GM12878 (cell line): ENCODE measurements around the gene LGALS1. TPM values are rescaled to one million over a fixed set of nuclear protein-coding genes. Genes with fewer than 3 reads are reported as not detected.

Experiments used
- ATAC-seq: fragments of 200-7000 bp; cut with Tn5 transposase; 3 replicates; pipeline ENCODE4 v1.9.1; 2020; ENCODE audit warnings: mild to moderate bottlenecking, moderate library complexity
- BruUV-seq: library from RNA; stranded (reverse); fragments of 400-500 nt; replicated peaks from 2 replicates; lab custom pipeline; 2021; lab: Mats Ljungman, UMichigan
- CTCF ChIA-PET: fragments of 300-600 bp; sonication (Branson Sonifier 250); formaldehyde crosslinking; extraction: SDS; loops from one replicate; lab custom pipeline; 2021; ENCODE audit warnings: inconsistent platforms; lab: Yijun Ruan, JAX
- POLR2A ChIA-PET: fragments of 350-600 bp; formaldehyde crosslinking; extraction: SDS; loops from one replicate; lab custom pipeline; 2021; ENCODE audit warnings: inconsistent platforms; lab: Charles Lee
- RAD21 ChIA-PET: fragments of 300-600 bp; sonication (Branson Sonifier 250); formaldehyde crosslinking; loops from one replicate; lab custom pipeline; 2023; ENCODE audit warnings: antibody characterized with exemption; ENCODE audit not compliant: unreplicated experiment; lab: Charles Lee
- SMC1A ChIA-PET: fragments of 300-600 bp; sonication (Branson Sonifier 250); formaldehyde crosslinking; loops from one replicate; lab custom pipeline; 2023; ENCODE audit not compliant: unreplicated experiment, uncharacterized antibody; lab: Charles Lee
- DNase-seq: peaks from one replicate; pipeline ENCODE4 v3.0.0-alpha.2; 2011; ENCODE audit warnings: low read depth, low spot score
- FAIRE-seq: peaks from 3 replicates; lab custom pipeline; 2011; peaks lifted over from hg19 to GRCh38; lab: Jason Lieb, UNC
- H2AFZ ChIP-seq: 2 replicates; pipeline ENCODE4 v1.6.0; 2011; ENCODE audit warnings: low read depth, low read length, control low read depth; ENCODE audit not compliant: control insufficient read depth
- H3K27ac ChIP-seq: 2 replicates; pipeline ENCODE4 v1.5.1; 2011; ENCODE audit warnings: control low read depth; ENCODE audit not compliant: control insufficient read depth, insufficient read depth
- H3K27me3 ChIP-seq, 2 experiments: replicated peaks in 1 of 2; 2 replicates each; pipeline versions ENCODE4 v1.6.0 to v1.6.1; 2011; ENCODE audit warnings: low read length in 1 of 2; ENCODE audit not compliant: control insufficient read depth in 2 of 2, insufficient read depth in 2 of 2
- H3K36me3 ChIP-seq, 2 experiments: 2 replicates each; pipeline ENCODE4 v1.5.1; 2011; ENCODE audit warnings: low read length in 1 of 2; ENCODE audit not compliant: control insufficient read depth in 2 of 2, insufficient read depth in 2 of 2
- H3K4me1 ChIP-seq: 2 replicates; pipeline ENCODE4 v1.6.1; 2011; ENCODE audit warnings: mild to moderate bottlenecking, low read length, moderate library complexity, mixed read lengths; ENCODE audit not compliant: control insufficient read depth, insufficient read depth
- H3K4me2 ChIP-seq: 2 replicates; pipeline ENCODE4 v1.6.0; 2011; ENCODE audit warnings: control low read depth; ENCODE audit not compliant: control insufficient read depth, insufficient read depth
- H3K4me3 ChIP-seq: fragments of 200-600 bp; sonication (generic); 2 replicates; pipeline ENCODE4 v1.5.1; 2016
- H3K79me2 ChIP-seq: 2 replicates; pipeline ENCODE4 v1.6.0; 2011; ENCODE audit warnings: low read length; ENCODE audit not compliant: control insufficient read depth, insufficient read depth
- H3K9ac ChIP-seq: 2 replicates; pipeline ENCODE4 v1.8.0; 2011; ENCODE audit warnings: low read length, control low read depth, mixed read lengths; ENCODE audit not compliant: control insufficient read depth, insufficient read depth
- H3K9me3 ChIP-seq: replicated peaks from 3 replicates; pipeline ENCODE4 v1.5.1; 2011; ENCODE audit warnings: mild to moderate bottlenecking, low read length; ENCODE audit not compliant: control insufficient read depth, insufficient read depth
- H4K20me1 ChIP-seq: 2 replicates; pipeline ENCODE4 v1.6.0; 2011; ENCODE audit not compliant: control insufficient read depth, insufficient read depth
- CEBPB ChIP-seq, 2 experiments: fragments of 150-350 bp in 1 of 2; IDR thresholded peaks; 2 replicates each; pipeline ENCODE4 v1.6.1; 2012 to 2014; ENCODE audit warnings: low read depth in 2 of 2, low read length in 2 of 2, borderline replicate concordance in 1 of 2, inconsistent platforms in 1 of 2
- EGR1 ChIP-seq, 2 experiments: IDR thresholded peaks; 1 replicate in 1 of 2; 2 replicates in 1 of 2; pipeline ENCODE4 v1.6.1; 2011 to 2012; ENCODE audit warnings: low read depth in 2 of 2, low read length in 2 of 2, borderline replicate concordance in 1 of 2, mild to moderate bottlenecking in 1 of 2, moderate library complexity in 1 of 2
- IKZF1 ChIP-seq: fragments of 450-650 bp; conservative IDR thresholded peaks from 2 replicates; pipeline ENCODE4 v1.6.1; 2017; ENCODE audit warnings: antibody characterized with exemption, mild to moderate bottlenecking
- STAT3 ChIP-seq: IDR thresholded peaks from 2 replicates; pipeline ENCODE4 v1.6.1; 2011; ENCODE audit warnings: low read depth, low read length, improper control_type of control experiment
- TAF1 ChIP-seq: IDR thresholded peaks from 2 replicates; pipeline ENCODE4 v1.6.1; 2011; ENCODE audit warnings: mild to moderate bottlenecking, low read depth, low read length, borderline replicate concordance
- WGBS: methylation state at CpG from one replicate; pipeline ENCODE4 v1.1.6; 2016; ENCODE audit warnings: low lambda C conversion rate; ENCODE audit not compliant: insufficient replicate concordance, insufficient coverage; ENCODE audit errors: missing lambda C conversion rate; 5-methylcytosine and 5-hydroxymethylcytosine counted together
- in situ Hi-C: fragments of 300-500 bp; cut with MboI; formaldehyde crosslinking; loops from 9 replicates; pipeline ENCODE4 v1.14.3; 2018; ENCODE audit warnings: mixed read lengths
- intact Hi-C: fragments of 100-400 bp; cut with micrococcal nuclease; formaldehyde crosslinking; loops from one replicate; pipeline ENCODE4 v1.14.2; 2022; ENCODE audit not compliant: unreplicated experiment
- polyA plus RNA-seq, 11 experiments: library from polyadenylated mRNA; depleted of rRNA in 4 of 11; unstranded in 6 of 11; stranded (reverse) in 5 of 11; fragments of >200 nt; fragmentation: Nextera tagmentation in 4 of 11; fragmentation: Illumina TruSeq in 1 of 11; extraction: Ambion mirVana in 4 of 11; extraction: Trizol in 1 of 11; gene quantifications; 1 replicate in 1 of 11; 2 replicates in 10 of 11; pipeline versions ENCODE4 v1.2.1 to v1.2.3, GENCODE V29; 2011 to 2016; ENCODE audit warnings: inconsistent platforms in 2 of 11, missing spikeins in 2 of 11, low read depth in 1 of 11
- total RNA-seq, 4 experiments: library from RNA; depleted of rRNA in 3 of 4; stranded (reverse); fragments of >200 nt in 3 of 4; fragmentation: Illumina TruSeq in 1 of 4; extraction: Trizol in 1 of 4; gene quantifications; 2 replicates each; pipeline versions ENCODE4 v1.2.1 to v1.2.3, GENCODE V29; 2013 to 2021
- TF ChIP-seq, protein P1 (sequence below): fragments of 450-650 bp; IDR thresholded peaks from 2 replicates; pipeline ENCODE4 v1.6.1; 2016; ENCODE audit warnings: mild to moderate bottlenecking
- TF ChIP-seq, protein P2 (sequence below): fragments of 450-650 bp; formaldehyde crosslinking; IDR thresholded peaks from 2 replicates; pipeline ENCODE4 v1.4.0; 2020; ENCODE audit warnings: mild to moderate bottlenecking, moderate library complexity

Gene LGALS1
- total and polyA plus RNA-seq, 10 of the 15 experiments (the other 5 are each of a cell fraction or from before 2014, with no cell fraction given) = 312 to 1,889 (median 706) TPM

DNA sequence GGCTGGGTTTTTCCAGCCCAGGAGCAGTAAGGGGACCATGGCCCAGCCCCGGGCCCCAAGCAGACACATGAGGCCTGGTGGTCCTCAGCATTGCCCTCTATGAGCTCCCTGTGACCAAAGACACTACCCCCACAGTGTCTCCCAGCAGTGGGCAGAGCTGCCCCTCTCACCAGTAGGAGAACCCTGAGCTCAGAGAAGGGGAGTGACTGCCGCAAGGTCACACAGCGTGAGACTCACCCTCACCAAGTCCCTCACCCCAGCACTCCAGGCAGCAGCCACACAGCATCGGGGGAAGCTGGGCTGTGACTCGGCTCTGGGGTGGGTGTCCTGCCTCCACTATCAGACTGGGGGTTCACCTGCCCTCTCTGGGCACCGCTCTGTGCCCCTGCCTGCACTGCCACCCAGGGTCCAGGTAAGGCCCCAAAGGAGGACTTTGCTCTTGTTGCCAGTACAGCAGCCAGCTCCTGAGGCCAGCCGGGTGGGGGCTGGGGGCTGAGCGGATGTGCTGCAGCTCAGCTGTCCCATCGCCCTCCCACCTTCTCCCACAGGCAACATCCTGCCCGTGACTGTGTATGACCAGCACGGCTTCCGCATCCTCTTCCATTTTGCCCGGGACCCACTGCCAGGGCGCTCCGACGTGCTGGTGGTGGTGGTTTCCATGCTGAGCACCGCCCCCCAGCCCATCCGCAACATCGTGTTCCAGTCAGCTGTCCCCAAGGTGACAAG, 43.8 kb upstream of the LGALS1 start:
- Histone ChIP-seq H3K9ac (no peak overlapping the region), H3K4me1 (peaks cover 62% of the 10 kb centered on the region), H2AFZ (no peak overlapping the region), H4K20me1 (no peaks in the 10 kb centered on the region), H3K27me3 (no peaks in the 10 kb centered on the region), H3K4me3 (no peak overlapping the region), H3K9me3 (no peaks in the 10 kb centered on the region)
- in situ Hi-C loops (no loop called here), intact Hi-C loops (loop anchor here (2.0 kb wide), 1 partner anchor 45 kb away; no protein-coding TSS in a partner anchor)
- RAD21 ChIA-PET = interaction anchor here (0.5 to 4.0 kb wide), 6 partner anchors 11 to 66 kb away, joined by 3 to 47 read pairs (median 20); partner anchors contain the start of genes GGA1 and PDXP
- WGBS = 94% methylated on average over 18 of the region's 19 CpGs
- POLR2A ChIA-PET = interaction anchor here (0.9 to 8.2 kb wide), 5 partner anchors 12 to 44 kb away, joined by 4 to 67 read pairs (median 21); partner anchors contain the start of genes GGA1, LGALS1 and PDXP
- no peak for DNase-seq
- TF ChIP-seq EGR1 (IDR thresholded peaks at IDR 0.05; ENCODE audit: borderline replicate concordance in 1 of 2, low read depth in 2 of 2, low read length in 2 of 2) (no peak), CEBPB (IDR thresholded peaks at IDR 0.05; ENCODE audit: borderline replicate concordance in 1 of 2, low read depth in 2 of 2, low read length in 2 of 2) (no peak), TAF1 (no peak), IKZF1 (no peak), STAT3 (no peak)
- TF ChIP-seq, protein P1, sequence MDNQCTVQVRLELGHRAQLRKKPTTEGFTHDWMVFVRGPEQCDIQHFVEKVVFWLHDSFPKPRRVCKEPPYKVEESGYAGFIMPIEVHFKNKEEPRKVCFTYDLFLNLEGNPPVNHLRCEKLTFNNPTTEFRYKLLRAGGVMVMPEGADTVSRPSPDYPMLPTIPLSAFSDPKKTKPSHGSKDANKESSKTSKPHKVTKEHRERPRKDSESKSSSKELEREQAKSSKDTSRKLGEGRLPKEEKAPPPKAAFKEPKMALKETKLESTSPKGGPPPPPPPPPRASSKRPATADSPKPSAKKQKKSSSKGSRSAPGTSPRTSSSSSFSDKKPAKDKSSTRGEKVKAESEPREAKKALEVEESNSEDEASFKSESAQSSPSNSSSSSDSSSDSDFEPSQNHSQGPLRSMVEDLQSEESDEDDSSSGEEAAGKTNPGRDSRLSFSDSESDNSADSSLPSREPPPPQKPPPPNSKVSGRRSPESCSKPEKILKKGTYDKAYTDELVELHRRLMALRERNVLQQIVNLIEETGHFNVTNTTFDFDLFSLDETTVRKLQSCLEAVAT = no peak
- TF ChIP-seq, protein P2, sequence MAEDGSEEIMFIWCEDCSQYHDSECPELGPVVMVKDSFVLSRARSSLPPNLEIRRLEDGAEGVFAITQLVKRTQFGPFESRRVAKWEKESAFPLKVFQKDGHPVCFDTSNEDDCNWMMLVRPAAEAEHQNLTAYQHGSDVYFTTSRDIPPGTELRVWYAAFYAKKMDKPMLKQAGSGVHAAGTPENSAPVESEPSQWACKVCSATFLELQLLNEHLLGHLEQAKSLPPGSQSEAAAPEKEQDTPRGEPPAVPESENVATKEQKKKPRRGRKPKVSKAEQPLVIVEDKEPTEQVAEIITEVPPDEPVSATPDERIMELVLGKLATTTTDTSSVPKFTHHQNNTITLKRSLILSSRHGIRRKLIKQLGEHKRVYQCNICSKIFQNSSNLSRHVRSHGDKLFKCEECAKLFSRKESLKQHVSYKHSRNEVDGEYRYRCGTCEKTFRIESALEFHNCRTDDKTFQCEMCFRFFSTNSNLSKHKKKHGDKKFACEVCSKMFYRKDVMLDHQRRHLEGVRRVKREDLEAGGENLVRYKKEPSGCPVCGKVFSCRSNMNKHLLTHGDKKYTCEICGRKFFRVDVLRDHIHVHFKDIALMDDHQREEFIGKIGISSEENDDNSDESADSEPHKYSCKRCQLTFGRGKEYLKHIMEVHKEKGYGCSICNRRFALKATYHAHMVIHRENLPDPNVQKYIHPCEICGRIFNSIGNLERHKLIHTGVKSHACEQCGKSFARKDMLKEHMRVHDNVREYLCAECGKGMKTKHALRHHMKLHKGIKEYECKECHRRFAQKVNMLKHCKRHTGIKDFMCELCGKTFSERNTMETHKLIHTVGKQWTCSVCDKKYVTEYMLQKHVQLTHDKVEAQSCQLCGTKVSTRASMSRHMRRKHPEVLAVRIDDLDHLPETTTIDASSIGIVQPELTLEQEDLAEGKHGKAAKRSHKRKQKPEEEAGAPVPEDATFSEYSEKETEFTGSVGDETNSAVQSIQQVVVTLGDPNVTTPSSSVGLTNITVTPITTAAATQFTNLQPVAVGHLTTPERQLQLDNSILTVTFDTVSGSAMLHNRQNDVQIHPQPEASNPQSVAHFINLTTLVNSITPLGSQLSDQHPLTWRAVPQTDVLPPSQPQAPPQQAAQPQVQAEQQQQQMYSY (CRISPR knock-in tag) = no peak
- TF ChIP-seq, all 136 proteins: peak for 0
- FAIRE-seq = no peak
- peaks cover 3 to 7% of the 10 kb centered on the region in 2 experiments; a peak in 3 of 4 replicates for H3K36me3 ChIP-seq
- BruUV-seq = no TSS peak
- ATAC-seq = no peak
- no peak overlapping the region for H3K4me2 ChIP-seq
- H3K27ac ChIP-seq = no peak overlapping the region; the same call in 1 of the 2 replicates
- no peaks in the 10 kb centered on the region for H3K79me2 ChIP-seq
- SMC1A ChIA-PET = interaction anchor here (1.2 to 4.1 kb wide), 4 partner anchors 11 to 44 kb away, joined by 4 to 27 read pairs (median 20); partner anchors contain the start of genes GGA1 and LGALS1
- CTCF ChIA-PET = interaction anchor here (1.7 to 15.9 kb wide), 5 partner anchors 12 to 47 kb away, joined by 6 to 396 read pairs (median 95); partner anchors contain the start of genes GGA1, LGALS1 and NOL12
